SHP77 (cell line): Measurements from ENCODE around the gene HAND2.

Source experiments
- DNase-seq, 2 experiments: peaks; one replicate each; lab custom pipeline; 2025; lab: John Stamatoyannopoulos, UW

The HAND2 gene

DNA sequence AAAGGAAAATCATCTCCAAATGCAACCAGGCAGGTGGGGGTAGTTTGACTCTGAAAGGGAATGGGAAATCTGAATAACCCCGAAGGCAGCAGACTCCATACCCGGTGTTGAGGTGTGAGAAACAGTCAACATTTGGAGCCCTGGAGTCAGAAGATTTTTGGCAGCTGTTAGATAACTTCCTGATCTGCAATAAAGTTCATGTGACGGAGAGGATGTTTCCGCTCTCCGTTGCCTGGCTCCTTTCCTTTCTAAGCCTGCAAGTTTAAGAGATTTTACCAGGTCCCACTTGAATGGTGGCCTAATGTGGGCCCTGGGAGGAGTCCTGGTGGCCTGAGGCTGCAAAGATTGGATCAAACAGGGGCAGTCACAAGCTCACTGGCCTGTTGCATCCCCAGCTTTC lies 27.7 kb downstream of the HAND2 start:
- DNase-seq, result no peak

DNA sequence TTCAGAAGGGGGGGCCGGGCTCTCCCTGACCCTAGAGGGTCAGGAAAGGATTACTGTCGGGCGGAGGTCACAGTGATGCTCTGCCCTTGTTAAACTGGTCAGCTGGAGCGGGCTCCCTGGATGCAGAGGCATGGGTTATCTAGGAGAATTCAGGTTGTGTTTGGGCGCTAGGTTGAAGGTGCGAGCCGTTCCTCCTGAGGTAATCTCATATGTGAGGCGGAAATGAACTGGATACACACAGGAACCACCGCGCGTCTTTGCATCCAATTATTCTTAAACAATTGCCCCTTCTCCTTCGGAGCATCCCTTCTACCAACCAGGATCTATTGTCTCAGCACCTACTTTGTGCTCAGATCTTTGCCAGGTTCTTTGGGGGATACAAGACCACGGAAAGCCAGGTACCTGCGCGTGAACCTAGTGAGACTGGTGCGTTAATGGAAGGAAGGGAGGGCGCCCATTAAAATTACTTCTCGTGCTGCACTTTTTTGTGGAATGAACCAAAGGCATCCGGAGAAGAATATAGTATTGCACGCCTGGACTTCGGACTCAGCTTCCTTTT lies 28.4 kb downstream of the HAND2 start:
- DNase-seq, result no peak

DNA sequence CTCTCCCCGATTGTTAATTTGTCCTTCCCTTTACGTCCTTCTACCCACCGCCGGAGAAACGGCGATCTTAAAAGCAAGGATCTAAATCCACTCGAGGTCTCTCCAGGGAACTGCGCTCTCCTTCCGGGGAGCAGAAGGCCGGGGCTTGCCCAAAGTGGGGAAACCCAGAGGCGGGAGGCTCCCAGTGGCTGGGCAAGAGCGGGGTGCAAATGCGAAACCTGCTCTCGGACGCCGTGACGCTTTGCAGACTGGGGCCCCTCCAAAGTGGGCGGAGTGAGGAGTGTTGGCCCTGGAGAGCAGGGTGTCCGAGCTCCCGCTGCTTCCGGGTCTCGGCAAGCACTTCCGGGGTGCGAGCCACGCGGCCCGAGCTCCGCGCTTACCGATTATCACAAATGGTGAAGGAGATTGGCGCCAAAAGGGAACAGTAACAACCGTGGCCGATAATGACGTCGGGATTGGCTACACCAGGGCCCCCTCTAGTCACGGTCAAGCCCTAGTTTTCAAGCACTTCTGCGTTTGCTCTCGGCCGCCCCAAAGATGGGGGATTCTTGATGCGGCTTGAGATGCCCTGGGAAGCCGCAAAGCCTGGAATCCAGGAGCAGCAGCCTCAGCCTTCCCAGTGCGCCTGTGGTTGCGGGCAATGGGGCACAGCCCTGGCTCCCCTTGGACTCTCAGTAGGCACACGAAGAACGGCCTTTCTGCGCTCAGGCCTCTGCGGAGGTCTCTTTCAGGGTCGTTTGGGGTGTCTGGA lies 29.0 kb downstream of the HAND2 start:
- no peak for DNase-seq

DNA sequence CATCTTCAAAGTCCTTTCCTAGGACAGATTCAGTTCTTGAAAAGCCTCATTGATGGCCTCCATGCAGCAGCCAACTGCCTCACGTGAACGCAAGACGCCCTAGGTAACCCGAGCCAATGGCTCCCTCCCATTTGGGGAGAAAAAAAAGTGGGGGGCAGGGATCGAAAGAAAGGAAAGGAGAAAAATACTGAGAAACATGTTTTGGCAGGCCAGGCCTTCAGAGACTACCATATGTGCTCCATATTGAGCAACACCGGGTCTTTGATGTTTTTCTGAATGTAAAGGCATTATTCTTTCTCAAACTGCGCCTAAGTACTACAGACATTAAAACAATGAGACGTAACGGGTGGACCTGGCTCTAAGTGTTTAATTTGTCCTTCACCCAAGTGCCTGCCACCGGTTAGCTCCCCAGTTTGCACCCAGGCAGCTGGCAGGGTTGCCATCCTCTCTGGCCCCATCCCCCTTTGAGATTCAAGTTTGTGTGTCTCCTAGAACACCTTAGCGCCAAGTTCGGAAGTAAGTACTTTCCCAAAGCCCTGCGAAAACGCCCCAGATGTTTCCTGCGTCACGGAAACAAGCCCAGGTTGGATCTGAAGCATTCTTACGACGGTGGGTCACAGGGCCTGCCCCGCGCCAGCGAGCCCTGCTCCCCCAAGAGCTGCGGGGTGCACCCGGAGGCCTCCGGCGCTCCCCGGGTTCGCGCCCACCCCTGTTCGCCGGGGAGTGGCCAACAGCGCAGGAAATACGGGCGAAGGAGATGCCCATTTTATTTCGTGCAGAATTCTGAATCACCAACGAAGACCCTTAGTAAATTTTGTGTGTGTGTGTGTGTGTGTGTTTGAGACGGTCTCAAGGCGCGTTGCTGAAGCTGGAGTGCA lies 30.1 kb downstream of the HAND2 start:
- DNase-seq, result no peak

DNA sequence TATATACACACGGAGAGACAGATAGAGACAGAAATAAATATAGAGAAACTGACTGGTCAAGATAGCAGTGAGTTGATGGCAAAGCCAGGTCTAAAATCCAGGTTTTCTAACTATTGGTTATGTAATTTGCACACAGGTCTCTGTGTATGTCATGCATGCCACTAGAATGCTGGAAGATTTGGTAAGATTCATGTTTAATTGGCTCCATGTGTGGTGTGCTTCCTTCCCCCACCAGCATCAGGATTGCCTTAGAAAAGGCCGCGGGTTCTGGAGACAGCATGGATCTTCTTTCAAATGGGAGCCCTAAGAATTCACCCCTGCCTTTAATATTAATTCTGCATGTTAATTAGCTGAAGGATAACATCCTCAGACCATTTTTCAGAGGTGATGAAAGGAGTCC lies 31.3 kb downstream of the HAND2 start:
- no peak for DNase-seq

DNA sequence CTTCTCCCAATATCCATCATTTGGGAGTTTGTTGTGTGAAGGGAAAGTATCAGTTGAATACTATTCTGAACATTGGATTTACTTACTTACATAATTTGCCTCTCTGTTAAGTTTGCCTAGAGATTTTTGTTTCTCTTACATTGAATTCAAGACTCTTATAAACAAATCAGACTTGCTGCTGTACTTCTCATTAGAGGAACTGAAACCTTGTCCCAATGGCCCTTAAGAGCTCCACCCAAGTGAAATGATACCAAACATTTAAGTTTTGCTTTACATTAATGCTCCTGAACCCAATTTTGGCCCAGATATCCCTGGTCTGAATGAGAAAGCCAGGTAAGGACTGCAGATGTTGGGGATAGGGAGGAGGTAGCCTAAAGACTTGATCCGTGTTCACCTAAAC lies 32.0 kb downstream of the HAND2 start:
- no peak for DNase-seq

DNA sequence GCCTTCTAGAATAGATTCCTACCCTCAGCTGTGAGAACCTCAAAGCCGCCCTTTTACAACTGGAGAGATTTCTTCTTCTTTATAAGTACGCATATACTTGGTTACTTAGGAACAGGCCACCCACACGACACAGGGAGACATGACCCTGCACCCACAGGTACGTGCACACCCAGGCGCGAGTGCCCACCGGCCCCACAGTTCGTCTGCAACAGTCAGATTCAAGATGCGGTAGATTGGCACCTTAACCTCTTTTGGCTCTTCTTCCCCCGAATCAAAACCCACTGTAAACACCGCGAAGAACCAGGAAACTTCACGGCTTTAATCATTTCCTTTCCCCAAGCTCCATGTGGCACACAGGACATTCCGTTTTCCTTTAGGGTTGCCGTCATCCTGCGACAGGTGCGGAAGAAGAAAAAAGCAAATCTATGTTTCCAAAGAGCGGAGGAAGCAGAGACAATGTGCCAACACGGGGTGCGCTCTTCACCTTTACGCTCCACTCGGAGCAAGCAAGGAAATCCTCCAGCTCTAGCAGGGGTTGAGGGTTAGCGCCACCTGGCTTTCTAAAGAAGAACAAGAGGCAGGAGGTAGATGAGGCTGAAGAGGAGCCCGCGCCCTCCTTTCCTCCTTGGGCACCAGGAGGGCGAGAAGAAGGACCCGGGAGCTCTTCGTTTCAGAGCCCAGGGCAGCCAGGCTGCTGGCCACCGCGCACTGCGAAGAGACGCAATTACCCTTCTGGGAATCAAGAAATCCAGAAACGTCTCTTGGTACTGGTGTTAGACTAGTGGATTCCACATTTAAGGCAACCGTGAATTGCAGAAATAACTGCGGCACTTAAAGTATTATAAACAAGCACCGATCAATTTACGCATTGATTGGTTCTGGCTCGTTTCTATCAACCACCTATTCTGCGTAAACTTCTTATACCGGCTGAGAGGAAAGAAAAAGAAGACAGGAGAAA lies 35.7 kb downstream of the HAND2 start:
- DNase-seq, result no peak

DNA sequence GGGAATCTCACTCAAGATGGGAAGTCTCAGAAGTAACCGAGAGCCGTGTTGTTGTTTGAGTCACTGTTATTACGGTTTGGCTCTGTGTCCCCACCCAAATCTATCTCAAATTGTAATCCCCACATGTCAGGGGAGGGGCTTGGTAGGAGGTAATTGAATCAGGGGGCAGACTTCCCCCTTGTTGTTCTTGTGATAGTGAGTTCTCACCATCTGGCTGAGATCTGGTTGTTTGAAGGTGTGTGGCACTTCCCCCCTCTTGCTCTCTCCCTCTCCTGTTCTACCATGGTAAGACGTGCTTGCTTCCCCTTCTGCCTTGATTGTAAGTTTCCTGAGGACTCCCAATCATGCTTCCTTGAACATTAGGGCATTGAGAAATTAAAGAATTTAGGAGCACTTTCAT lies 37.0 kb downstream of the HAND2 start:
- DNase-seq, result no peak

DNA sequence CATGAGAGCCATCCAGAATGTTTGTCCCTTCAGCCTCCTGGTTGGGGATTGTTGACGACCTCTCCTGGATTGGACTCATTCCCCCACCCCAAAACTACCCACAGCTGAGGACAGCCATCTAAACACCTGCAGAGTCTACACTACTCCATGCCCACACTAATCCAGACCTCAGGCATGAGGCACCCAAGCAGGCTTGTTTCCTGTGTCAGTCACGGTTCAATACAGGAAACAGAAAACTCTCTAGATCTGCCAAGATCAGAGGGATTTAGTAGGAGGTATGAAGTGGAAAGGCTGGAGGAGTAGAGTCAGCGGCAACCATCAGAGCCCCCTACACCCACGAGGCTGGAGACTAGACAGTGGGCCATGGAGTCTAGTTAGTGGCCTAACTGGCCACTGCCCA lies 37.7 kb downstream of the HAND2 start:
- no peak for DNase-seq

DNA sequence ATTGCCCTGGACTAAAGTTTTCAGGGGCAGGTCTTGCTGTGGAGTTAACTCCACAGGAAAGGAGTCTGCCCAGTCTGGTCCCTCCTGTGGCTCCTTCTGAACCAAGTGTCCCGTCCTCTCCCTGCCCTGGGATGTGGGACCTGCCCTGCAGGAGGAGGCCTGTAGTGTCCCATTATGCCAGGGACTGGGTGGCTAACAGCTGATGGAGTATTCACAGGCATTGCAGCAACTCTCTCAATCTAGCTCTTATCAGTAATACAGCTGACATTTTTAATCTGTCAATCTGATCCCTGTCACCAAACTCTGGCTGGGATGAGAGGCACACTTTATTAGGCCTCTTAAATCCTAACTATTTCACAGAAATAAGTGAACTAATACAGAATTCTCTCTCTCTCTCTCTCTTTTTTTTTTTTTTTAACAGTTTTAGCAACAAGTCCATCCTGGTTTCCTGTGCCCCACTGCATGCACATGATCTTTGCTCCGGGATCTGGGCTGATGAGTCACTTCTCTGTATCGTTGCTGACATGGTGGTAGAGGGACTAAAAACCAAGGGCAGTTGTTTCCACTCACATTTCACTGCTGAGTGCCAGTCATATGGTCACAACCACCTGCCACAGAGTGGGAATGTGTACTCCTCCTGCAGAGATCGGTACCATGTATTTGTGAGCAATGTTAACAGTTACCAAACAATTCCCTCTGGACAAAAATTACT lies 39.1 kb downstream of the HAND2 start:
- DNase-seq, result no peak

DNA sequence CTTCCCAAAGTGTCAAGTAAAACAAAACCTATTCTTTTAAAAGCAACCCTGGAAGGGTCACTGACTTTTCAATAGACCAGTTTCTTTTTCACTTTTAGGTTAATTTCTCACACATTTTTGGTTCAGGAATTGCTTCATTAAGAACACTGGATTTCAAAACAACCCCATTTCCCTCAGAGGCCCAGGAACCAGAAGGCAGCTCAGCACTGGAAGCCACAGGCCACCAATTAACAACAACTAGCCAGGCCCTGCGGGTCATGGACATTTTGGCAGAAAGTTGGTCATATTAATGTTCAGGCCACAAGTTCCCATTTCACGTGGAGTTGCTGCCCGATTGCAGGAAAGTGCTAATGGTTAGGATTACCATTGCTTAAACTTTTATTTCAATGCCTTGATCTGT lies 39.8 kb downstream of the HAND2 start:
- no peak for DNase-seq

DNA sequence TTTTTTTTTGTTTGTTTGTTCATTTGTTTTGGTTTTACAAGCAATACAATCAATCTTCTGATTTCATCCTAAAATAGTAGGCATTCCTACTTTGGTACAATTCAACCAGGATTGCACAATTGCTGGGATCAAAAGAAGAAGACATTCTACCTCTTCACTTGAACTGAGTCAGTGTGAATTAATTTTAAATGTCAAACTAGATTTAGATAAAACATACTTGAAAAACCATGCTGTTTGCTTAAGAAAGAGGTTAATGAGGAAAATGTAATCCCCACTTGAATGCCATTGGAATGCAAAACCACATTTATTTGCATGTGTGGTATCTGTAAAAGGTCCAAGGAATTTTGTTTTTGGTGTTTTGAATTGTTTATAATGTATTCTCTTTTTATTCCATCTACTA lies 40.5 kb downstream of the HAND2 start:
- DNase-seq, result no peak

DNA sequence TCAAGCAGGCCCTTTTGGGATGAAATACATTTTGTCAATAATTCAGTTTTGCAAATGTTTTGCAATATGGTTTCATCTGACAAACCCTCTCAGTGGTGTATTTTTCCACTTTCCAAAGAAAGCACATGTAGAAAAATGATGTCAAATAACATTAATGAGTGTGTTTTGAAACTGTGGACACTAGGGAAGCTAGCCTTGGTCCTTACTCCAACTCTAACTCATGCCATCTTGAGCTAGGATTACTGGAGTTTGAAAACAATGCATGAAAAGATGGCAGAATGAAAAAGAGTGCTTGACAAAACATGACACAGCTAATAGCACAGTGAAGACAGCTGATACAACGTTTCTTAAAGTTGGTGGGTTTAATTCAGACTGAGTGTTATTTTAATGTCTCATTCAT lies 41.4 kb downstream of the HAND2 start:
- DNase-seq, result no peak

DNA sequence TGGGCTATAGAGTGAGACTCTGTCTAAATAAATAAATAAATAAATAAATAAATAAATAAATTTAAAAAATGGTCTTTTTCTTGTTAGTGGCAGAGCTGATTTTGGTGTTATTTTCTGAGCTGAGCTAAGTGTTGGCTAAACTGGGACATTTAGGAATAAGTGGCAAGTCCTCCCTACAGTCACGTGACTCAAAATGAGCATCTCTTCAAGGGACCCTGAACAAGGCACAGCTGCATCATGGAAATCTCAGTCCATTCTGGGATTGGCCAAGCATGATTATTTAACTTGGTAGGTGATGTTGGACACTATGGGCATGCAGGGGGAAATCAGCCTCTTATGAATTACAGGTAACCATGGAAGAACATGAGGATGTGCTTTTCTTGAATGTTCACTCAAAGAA lies 42.0 kb downstream of the HAND2 start:
- DNase-seq, result no peak

DNA sequence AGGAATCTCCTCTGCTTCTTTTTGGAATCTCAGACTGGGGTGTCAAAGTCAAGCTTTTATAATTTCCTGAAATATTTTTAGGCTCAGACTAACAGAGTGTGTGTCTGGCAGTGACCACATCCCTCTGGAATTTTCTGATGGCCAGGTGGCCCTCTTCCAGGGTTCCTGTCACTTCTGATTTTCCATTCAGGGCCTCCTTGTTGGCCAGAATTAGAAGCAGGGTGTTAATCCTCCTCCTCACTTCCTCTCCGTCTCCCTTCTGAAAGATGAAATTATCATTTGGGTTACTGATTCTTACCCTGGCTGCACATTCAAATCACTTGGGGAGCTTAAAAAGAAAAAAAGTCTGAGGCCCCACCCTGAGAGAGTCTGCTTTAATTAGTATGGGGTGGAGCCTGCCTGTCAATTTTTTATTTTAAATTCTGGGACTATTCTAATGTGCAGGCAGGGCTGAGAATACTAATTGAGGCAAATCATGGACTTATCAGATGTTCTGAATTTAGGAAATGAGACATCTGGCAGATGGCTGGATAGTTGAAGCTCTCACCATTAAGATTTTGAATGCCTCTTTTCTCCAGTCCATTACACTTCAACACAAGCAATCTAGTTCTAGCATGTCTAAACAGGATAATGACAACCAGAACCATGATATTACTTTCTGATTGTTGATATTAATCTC lies 43.2 kb downstream of the HAND2 start:
- DNase-seq, result no peak

DNA sequence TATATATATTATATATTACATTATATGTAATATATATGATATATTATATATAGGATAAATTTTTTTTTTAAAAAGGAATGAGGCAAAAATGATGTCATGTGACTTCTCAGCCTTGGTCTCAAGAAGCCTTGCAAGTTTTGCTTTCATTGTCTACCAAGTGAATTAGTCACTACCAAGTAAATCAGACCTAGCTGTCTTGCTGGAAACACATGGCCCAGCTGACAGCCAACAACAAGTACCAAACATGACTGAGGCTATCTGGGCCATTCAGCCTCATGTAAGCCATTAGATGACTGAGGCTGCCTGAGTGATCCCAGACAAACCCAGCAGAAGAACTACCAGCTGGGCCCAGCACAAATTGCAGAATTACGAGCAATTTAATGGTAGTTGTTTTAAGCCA lies 44.9 kb downstream of the HAND2 start:
- DNase-seq, result no peak

DNA sequence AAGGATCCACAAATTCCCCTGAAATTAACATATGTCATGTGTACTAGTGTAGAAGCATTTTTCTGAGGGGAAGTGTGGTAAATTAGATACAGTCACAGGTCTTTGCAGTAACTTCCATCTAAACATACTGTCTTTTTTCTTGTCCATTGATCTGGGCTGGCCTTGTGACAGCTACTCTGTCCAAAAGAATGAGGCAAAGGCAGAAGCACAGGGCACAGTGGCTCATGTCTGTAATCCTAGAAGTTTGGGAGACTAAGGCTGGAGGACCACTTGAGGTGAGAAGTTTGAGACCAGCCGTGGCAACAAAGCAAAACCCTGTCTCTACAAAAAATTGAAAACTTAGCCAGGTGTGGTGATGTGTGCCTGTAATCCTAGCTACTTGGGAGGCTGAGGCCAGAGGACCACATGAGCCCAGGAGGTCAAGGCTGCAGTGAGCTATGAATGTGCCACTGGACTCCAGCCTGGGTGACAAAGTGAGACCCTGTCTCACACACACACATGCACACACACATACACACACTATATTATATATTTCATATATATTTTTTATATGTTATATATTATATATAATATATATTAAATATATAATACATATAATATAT lies 47.6 kb downstream of the HAND2 start:
- DNase-seq, result no peak

DNA sequence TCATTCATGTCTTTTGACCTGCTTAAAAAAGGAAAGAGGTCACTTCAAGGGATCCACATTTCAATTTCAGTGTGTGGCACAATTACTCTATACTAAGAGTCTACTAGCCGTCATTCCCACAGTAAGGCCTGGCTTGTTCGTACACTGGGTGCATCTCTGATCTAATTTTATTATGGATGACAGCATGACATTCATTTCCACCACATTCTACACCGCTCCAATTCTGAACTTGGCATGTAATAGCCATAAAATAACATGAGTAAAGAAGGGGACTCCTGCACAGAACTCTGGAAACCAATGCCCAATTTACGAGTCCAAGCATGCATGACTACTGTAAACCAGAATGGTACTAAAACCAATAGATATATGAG lies 51.1 kb downstream of the HAND2 start:
- DNase-seq, result no peak

DNA sequence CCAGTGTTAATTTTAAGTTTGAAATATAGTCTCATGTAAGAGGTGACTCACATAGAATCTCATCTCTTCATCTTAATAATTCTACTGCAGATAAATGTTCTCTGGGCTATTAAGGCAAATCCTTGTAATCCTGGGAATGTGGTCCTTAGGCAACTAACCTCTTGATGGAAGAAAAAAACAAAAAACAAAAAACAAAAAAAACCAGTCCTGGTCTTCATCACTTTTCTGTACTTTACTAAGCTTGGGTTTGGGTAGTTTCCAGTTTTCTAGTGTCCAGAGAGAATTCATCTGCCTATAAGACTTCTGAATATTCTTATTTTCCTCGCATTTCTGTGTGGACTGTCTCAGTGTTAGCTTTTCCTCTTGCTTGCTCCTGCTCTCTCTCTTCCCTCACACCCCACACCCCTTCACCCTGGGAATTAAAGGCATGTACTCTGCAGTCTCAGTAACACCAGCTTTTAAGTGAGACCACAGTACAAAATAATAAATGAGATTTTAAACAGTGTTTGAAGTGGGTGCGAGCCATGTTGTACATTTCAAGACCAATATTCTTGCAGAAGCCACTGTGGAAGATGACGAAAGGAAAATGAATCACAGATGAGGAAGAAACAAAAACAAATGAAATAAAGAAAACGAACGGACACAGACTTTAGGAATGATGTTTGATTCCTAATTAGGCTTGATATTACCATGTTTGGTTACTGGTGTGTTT lies 51.7 kb downstream of the HAND2 start:
- no peak for DNase-seq

DNA sequence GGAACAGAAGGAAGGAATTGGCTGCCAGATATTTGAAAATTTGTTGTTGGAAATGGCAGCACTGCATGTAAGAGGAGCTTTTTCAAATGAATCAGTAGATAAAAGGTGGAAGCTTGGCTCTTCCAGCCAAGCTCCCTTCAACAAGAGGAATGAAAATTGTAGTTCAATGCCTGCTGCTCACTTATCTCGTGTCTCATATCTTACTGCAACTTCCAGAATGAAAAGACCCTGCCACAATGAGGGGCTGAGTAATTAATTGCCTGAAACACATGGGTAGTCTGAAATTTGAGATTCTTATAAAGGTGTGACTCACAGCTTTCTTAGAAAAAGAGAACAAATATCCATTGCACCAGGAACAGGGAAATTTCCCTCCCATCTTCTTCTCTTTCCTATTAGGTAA lies 53.0 kb downstream of the HAND2 start:
- no peak for DNase-seq
